ENCODE measurements around the gene ATG7.

GRCh38 chr3:11445883-11446282 lies 173.7 kb downstream of the ATG7 start:
- TF ChIP-seq CTCF (IDR thresholded peaks at IDR 0.05) (no peak), TCF7L2 (IDR thresholded peaks at IDR 0.05; ENCODE audit: low read depth, low read length) (no peak), REST (IDR thresholded peaks at IDR 0.05; ENCODE audit: insufficient read depth in 1 of 2, low read depth in 2 of 2, low read length in 1 of 2) (no peak), POLR2AphosphoS5 (IDR thresholded peaks at IDR 0.05; ENCODE audit: low read depth, low read length) (no peak)
